CD4-positive, CD25-positive, alpha-beta regulatory T cell (primary cell): ENCODE data around the gene HLA-DOB. TPM values are rescaled to one million over a fixed set of nuclear protein-coding genes. Genes with fewer than 3 reads are reported as not detected.

Experiments used
- ATAC-seq, 2 donors: fragments of 150-1000 bp; cut with Tn5 transposase; one replicate each; pipeline ENCODE4 v1.10.0; 2021; ENCODE audit warnings: low read depth in 2 of 2, moderate number of reproducible peaks in 2 of 2, moderate library complexity in 1 of 2
- DNase-seq, 3 donors: peaks; one replicate each; pipeline versions ENCODE4 v3.0.0 to v3.0.0-alpha.2; 2012 to 2022; ENCODE audit warnings: mixed read lengths in 1 of 3
- H3K27ac ChIP-seq: one replicate; pipeline ENCODE4 v1.7.0; 2013; ENCODE audit warnings: mild to moderate bottlenecking, low read length; ENCODE audit not compliant: insufficient read depth, poor library complexity, severe bottlenecking
- H3K27me3 ChIP-seq: one replicate; pipeline ENCODE4 v1.7.0; 2013; ENCODE audit warnings: low read length; ENCODE audit not compliant: control insufficient read depth, insufficient read depth
- H3K36me3 ChIP-seq: one replicate; pipeline ENCODE4 v1.7.0; 2013; ENCODE audit warnings: mild to moderate bottlenecking, low read length, moderate library complexity; ENCODE audit not compliant: control insufficient read depth, insufficient read depth
- H3K4me1 ChIP-seq: 2 replicates; pipeline ENCODE4 v1.7.0; 2013; ENCODE audit warnings: mild to moderate bottlenecking, low read length; ENCODE audit not compliant: insufficient read depth, control insufficient read depth, poor library complexity, severe bottlenecking
- H3K4me3 ChIP-seq: one replicate; pipeline ENCODE4 v1.7.0; 2013; ENCODE audit warnings: low read depth, mild to moderate bottlenecking, low read length, moderate library complexity
- H3K9me3 ChIP-seq, 2 experiments: 1 replicate in 1 of 2; 2 replicates in 1 of 2; pipeline ENCODE4 v1.7.0; 2013; ENCODE audit warnings: low read length in 2 of 2, mild to moderate bottlenecking in 1 of 2, moderate library complexity in 1 of 2; ENCODE audit not compliant: control insufficient read depth in 2 of 2
- H3K27ac Mint-ChIP-seq, 3 donors: one replicate each; pipeline ENCODE4 v1.8.0; 2020 to 2022; ENCODE audit warnings: mild to moderate bottlenecking in 3 of 3, mixed read lengths in 3 of 3, moderate library complexity in 2 of 3
- H3K27me3 Mint-ChIP-seq: one replicate; pipeline ENCODE4 v1.8.0; 2022; ENCODE audit warnings: mild to moderate bottlenecking, mixed read lengths
- H3K36me3 Mint-ChIP-seq: one replicate; pipeline ENCODE4 v1.8.0; 2020; ENCODE audit warnings: mixed read lengths
- H3K4me1 Mint-ChIP-seq, 4 donors: one replicate each; pipeline ENCODE4 v1.8.0; 2020 to 2022; ENCODE audit warnings: mixed read lengths in 4 of 4, mild to moderate bottlenecking in 1 of 4
- H3K4me3 Mint-ChIP-seq, 4 donors: one replicate each; pipeline ENCODE4 v1.8.0; 2020 to 2022; ENCODE audit warnings: mild to moderate bottlenecking in 4 of 4, mixed read lengths in 4 of 4, moderate library complexity in 3 of 4
- H3K9me3 Mint-ChIP-seq, 7 donors: one replicate each; pipeline ENCODE4 v1.8.0; 2020 to 2022; ENCODE audit warnings: mixed read lengths in 7 of 7, mild to moderate bottlenecking in 3 of 7, moderate library complexity in 2 of 7
- polyA plus RNA-seq, 4 donors: library from polyadenylated mRNA; unstranded; fragments of 300-500 nt; fragmentation: Illumina TruSeq; gene quantifications; one replicate each; pipeline ENCODE4 v1.2.3, GENCODE V29; 2021
- total RNA-seq: library from RNA; stranded (reverse); gene quantifications from one replicate; pipeline ENCODE4 v1.2.3, GENCODE V29; 2022

HLA-DOB gene
- total RNA-seq (6.8 TPM), polyA plus RNA-seq (1 to 10 TPM in 2 of 4 donors, under 1 TPM in 2; 0.31 to 4.3 (median 1.6) TPM)

DNA sequence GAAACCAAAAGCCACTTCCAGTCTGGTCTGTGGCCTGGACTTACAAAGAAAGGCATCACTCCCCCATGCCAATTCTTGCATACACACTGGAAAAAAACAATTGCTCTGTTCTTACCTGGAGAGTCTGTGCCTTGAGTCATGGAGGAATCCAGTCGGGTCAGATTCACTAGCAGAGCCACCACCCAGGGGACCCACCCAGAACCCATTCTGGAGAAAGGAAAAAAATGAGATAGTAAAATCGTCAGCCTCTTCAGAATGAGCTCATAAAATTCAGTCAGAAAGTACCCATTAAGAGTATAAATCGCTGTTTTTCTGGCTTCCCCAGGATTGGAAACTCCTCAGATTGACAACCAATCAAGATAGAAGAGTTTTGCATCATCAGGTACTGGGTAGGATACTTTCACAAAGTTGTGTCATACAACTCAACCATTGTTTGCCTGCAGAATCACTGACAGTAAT is at the start of gene HLA-DOB:
Gene HLA-DOB, minus strand, starts transcription at position 257 of the 459 bp plus-strand sequence. Its CDS starts 51 bp downstream, at position 206.
- peaks cover 0 to 1% (median 0%) of the 10 kb centered on the region in 7 donors for H3K9me3 Mint-ChIP-seq
- Histone ChIP-seq H3K27me3 (no peaks in the 10 kb centered on the region), H3K4me3 (no peak within 1 kb of the TSS), H3K36me3 (no peaks in the 10 kb centered on the region), H3K9me3 (no peaks in the 10 kb centered on the region), H3K27ac (no peak within 1 kb of the TSS), H3K4me1 (no peaks in the 10 kb centered on the region)
- peaks cover 4 to 10% (median 6%) of the 10 kb centered on the region in 4 donors for H3K4me1 Mint-ChIP-seq
- peaks cover 4% of the 10 kb centered on the region for H3K27me3 Mint-ChIP-seq
- ATAC-seq (peak; percentile 40 to 65), DNase-seq (peak in 1 of 3 donors; percentile 51)
- peaks cover 3% of the 10 kb centered on the region for H3K36me3 Mint-ChIP-seq
- no peak within 1 kb of the TSS for H3K4me3 Mint-ChIP-seq
- no peak within 1 kb of the TSS for H3K27ac Mint-ChIP-seq

DNA sequence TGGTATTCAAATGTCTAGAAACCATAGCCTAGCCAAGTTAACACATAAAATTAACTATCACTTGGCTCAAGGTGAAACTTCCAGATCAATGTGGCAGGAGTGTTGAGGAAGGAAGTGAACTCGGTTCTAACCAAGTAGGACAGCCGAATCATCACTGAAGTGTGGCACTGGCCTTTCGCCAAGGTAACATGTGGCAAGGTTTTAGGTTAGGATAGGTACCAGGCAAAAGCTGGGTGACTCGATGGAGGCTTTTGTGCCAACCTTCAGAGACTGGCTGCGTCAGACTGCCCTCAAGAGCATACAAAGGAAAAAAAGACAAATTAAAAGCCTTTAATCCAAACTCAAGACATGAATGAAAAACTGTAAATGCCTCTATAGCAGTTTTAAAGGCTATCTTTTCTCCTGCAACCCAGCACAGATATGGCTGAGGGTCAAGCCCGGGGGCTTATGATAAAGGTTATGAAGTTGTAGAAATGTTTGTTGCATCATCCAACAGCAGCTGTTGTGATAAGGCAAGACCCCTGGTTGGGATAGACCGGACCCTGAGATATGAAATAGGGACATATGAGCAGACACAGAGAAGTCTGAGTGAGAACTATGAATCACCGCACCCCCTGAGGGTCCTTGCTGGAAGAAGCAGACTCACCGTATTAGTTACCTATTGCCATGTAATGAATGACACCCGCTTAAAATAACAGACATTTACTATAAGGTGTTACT is 49.1 kb upstream of the HLA-DOB start:
- Mint-ChIP-seq H3K27me3 (peaks cover 5% of the 10 kb centered on the region), H3K36me3 (peaks cover 8% of the 10 kb centered on the region), H3K9me3 (no peaks in the 10 kb centered on the region), H3K27ac (peak overlapping the region; percentile 41 to 44 (median 42)), H3K4me3 (no peak overlapping the region), H3K4me1 (peaks cover 17 to 33% (median 26%) of the 10 kb centered on the region in 4 donors)
- Histone ChIP-seq H3K36me3 (peaks cover 18% of the 10 kb centered on the region), H3K9me3 (no peaks in the 10 kb centered on the region), H3K27me3 (no peaks in the 10 kb centered on the region), H3K4me3 (no peak overlapping the region), H3K4me1 (peaks cover 11% of the 10 kb centered on the region), H3K27ac (peak overlapping the region; percentile 24)
- DNase-seq (no peak), ATAC-seq (no peak)

DNA sequence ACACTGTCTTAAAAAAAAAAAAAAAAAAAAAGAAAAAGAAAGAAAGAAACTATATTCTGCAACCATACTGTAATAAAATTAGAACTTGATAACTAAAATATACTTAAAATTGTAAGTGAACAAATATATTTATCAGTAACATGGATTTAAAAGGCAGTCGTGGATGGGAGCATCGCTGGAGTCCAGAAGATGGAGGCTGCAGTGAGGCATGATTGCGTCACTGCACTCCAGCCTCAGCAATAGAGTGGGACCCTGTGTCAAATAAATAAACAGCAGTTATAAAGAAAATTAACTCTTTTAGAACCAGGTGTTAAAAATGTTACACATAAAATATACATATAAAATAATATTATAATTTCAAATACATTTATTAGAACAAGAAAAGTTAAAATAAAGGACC is 45.9 kb upstream of the HLA-DOB start:
- Mint-ChIP-seq H3K36me3 (peaks cover 27% of the 10 kb centered on the region), H3K4me1 (peaks cover 17 to 51% (median 44%) of the 10 kb centered on the region in 4 donors), H3K27ac (peak overlapping the region in 1 of 3 donors; percentile 76), H3K27me3 (no peaks in the 10 kb centered on the region), H3K9me3 (no peaks in the 10 kb centered on the region), H3K4me3 (no peak overlapping the region)
- no peaks in the 10 kb centered on the region for H3K27me3 ChIP-seq
- peaks cover 18% of the 10 kb centered on the region for H3K4me1 ChIP-seq
- peaks cover 50% of the 10 kb centered on the region for H3K36me3 ChIP-seq
- ATAC-seq (no peak), DNase-seq (no peak)
- no peak overlapping the region for H3K4me3 ChIP-seq
- H3K27ac ChIP-seq: no peak overlapping the region
- no peaks in the 10 kb centered on the region for H3K9me3 ChIP-seq

DNA sequence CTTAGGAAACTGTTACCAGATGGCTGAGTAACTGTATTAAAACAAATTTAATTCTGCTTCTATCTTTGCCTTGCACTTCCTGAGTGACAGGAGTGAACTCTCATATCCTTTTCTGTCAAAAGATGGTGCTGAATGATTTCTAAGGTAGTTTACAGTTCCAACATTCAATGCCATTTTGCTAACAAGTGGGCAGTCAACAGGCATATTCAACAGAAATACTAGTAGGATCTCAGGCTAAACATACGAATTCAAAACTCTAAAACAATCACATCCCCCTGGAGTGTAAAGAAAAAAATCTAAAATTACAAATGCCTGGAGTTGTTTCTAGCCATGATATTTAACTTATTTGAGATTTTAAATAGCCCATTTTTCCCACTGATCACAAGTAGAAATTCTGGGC is 43.9 kb upstream of the HLA-DOB start:
- peaks cover 59% of the 10 kb centered on the region for H3K36me3 ChIP-seq
- no peaks in the 10 kb centered on the region for H3K9me3 ChIP-seq
- H3K27me3 ChIP-seq: no peaks in the 10 kb centered on the region
- peak overlapping the region in 1 of 4 donors; percentile 24 for H3K4me3 Mint-ChIP-seq
- no peaks in the 10 kb centered on the region for H3K9me3 Mint-ChIP-seq
- peaks cover 40% of the 10 kb centered on the region for H3K36me3 Mint-ChIP-seq
- H3K4me1 ChIP-seq: peaks cover 31% of the 10 kb centered on the region
- no peak overlapping the region for H3K4me3 ChIP-seq
- DNase-seq: no peak
- no peaks in the 10 kb centered on the region for H3K27me3 Mint-ChIP-seq
- H3K27ac Mint-ChIP-seq: peak overlapping the region in 1 of 3 donors; percentile 28
- H3K27ac ChIP-seq: peak overlapping the region; percentile 6
- H3K4me1 Mint-ChIP-seq: peaks cover 24 to 51% (median 41%) of the 10 kb centered on the region in 4 donors
- no peak for ATAC-seq

DNA sequence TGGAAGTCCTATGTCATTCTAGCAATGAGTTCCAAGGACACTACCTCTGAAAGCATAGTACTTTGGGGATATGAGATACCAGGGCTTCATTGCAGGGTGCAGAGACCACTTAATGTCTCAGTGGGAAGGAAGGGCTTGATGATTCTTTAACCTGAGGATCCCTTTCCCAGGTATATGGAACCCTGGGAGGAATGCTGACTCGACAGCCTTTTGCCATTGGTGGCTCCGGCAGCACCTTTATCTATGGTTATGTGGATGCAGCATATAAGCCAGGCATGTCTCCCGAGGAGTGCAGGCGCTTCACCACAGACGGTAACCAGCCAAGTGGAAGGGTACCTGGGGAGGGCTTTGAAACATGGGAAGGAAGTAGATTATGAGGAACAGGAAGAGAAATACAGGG is 41.4 kb upstream of the HLA-DOB start:
- Histone ChIP-seq H3K27ac (no peak overlapping the region), H3K27me3 (no peaks in the 10 kb centered on the region), H3K9me3 (no peaks in the 10 kb centered on the region), H3K4me3 (no peak overlapping the region), H3K36me3 (peaks cover 52% of the 10 kb centered on the region), H3K4me1 (peaks cover 43% of the 10 kb centered on the region)
- Mint-ChIP-seq H3K9me3 (no peaks in the 10 kb centered on the region), H3K4me3 (peak overlapping the region in 3 of 4 donors; percentile 22 to 70 (median 56)), H3K27me3 (peaks cover 5% of the 10 kb centered on the region), H3K36me3 (peaks cover 33% of the 10 kb centered on the region), H3K4me1 (peaks cover 15 to 58% (median 43%) of the 10 kb centered on the region in 4 donors), H3K27ac (peak overlapping the region; percentile 56 to 89 (median 87))
- DNase-seq (no peak), ATAC-seq (no peak)

DNA sequence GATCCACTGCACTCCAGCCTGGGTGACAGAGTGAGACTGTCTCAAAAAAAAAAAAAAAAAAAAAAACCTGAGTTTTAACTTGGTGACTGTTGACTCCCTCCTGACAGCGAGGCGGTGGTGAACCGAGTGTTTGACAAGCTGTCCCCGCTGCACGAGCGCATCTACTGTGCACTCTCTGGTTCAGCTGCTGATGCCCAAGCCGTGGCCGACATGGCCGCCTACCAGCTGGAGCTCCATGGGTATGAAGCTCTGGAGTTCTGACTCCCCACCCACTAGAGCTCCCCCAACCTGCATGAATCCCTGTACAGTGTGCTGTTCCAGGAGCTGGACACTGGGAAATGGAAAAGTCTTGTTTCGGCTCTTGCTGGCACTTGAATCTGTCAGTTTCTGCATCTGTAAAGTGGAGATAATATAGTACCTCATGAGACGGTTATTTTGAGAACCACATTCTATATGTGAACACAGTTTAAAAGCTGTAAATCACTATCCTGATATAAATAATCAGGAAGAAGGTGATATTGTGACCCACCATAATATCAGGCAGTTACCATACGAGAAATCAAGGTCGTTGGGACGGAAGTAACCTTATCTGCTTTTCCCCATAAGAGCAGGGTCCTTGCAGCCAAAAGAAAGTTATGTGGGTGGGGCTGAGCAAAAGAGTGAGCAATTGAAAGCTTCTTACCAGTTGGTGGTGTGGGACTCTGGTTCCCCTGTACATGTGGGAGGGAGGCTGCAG is 40.5 kb upstream of the HLA-DOB start:
- H3K36me3 Mint-ChIP-seq: peaks cover 37% of the 10 kb centered on the region
- Histone ChIP-seq H3K27me3 (no peaks in the 10 kb centered on the region), H3K9me3 (no peaks in the 10 kb centered on the region), H3K36me3 (peaks cover 52% of the 10 kb centered on the region), H3K4me1 (peaks cover 47% of the 10 kb centered on the region), H3K4me3 (peak overlapping the region; percentile 32), H3K27ac (peak overlapping the region; percentile 37)
- ATAC-seq (no peak), DNase-seq (no peak)
- H3K27me3 Mint-ChIP-seq: peaks cover 5% of the 10 kb centered on the region
- H3K9me3 Mint-ChIP-seq: no peaks in the 10 kb centered on the region
- H3K27ac Mint-ChIP-seq: peak overlapping the region; percentile 9 to 56 (median 56)
- peaks cover 12 to 62% (median 43%) of the 10 kb centered on the region in 4 donors for H3K4me1 Mint-ChIP-seq
- peak overlapping the region in 3 of 4 donors; percentile 16 to 70 (median 36) for H3K4me3 Mint-ChIP-seq

DNA sequence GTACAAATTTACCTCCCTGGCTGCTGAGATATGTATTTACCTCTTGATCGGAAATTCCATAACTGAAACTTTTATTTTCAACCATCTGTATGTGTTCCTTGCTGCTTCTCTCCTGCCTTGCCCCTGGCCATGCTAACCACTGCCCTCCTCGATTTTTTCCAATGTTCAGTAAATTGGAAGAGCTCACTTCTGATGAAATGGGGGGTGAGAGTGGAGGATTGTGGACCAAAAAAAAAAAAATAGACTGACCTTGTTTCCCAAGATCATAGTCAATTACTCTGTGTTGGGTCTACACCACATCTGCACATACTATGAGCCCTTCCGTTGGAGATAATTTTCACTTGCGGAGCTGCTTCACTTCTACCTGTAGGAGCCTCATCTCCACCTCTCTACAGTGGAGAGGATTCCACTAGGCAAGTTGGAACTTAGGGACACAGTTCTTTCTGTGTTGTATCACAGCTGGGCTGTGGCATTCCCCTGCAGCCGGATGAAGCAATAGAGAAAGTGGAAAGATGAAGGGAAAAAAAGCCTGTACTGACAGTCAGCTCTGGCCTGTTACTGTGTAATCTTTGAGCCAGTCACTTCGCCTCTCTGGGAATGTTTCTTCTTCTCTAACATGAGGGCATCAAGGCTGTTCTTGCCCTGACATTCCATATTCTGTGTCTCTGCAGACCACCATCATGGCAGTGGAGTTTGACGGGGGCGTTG is 38.8 kb upstream of the HLA-DOB start:
- H3K4me3 ChIP-seq: peak overlapping the region; percentile 99

More for the DNA sequence above, 38.8 kb upstream of the HLA-DOB start:
- Mint-ChIP-seq H3K27me3 (peaks cover 5% of the 10 kb centered on the region), H3K36me3 (peaks cover 49% of the 10 kb centered on the region), H3K27ac (peak overlapping the region; percentile 86 to 100 (median 100)), H3K4me3 (peak overlapping the region; percentile 95 to 100 (median 97)), H3K4me1 (peaks cover 12 to 78% (median 50%) of the 10 kb centered on the region in 4 donors), H3K9me3 (no peaks in the 10 kb centered on the region)
- Histone ChIP-seq H3K27ac (peak overlapping the region; percentile 98), H3K36me3 (peaks cover 48% of the 10 kb centered on the region), H3K27me3 (no peaks in the 10 kb centered on the region), H3K9me3 (no peaks in the 10 kb centered on the region), H3K4me1 (peaks cover 64% of the 10 kb centered on the region)
- ATAC-seq (no peak), DNase-seq (no peak)
